K562 (cell line): Measurements from ENCODE around the gene ANKRD34A. TPM values are rescaled to one million over a fixed set of nuclear protein-coding genes. Genes with fewer than 3 reads are reported as not detected.

Experiments
- ATF3 ChIP-seq, 2 experiments: fragments of 450-650 bp in 1 of 2; sonication (generic) in 1 of 2; formaldehyde crosslinking in 1 of 2; IDR thresholded peaks in 1 of 2; conservative IDR thresholded peaks in 1 of 2; 2 replicates each; pipeline versions ENCODE4 v1.6.1 to v1.8.1; 2016 to 2023; ENCODE audit warnings: mild to moderate bottlenecking in 2 of 2, moderate library complexity in 2 of 2, inconsistent platforms in 1 of 2, missing genetic modification reagents in 1 of 2
- CBFA2T3 ChIP-seq: fragments of 450-650 bp; IDR thresholded peaks from 2 replicates; pipeline ENCODE4 v1.6.1; 2017
- DIDO1 ChIP-seq: fragments of 450-650 bp; IDR thresholded peaks from 2 replicates; pipeline ENCODE4 v1.6.1; 2016; ENCODE audit warnings: low read depth, missing biosample characterization, missing genetic modification characterization
- EP300 ChIP-seq: IDR thresholded peaks from 2 replicates; pipeline ENCODE4 v1.6.1; 2012; ENCODE audit warnings: low read length, improper control_type of control experiment
- FOXJ2 ChIP-seq: fragments of 200-800 bp; sonication (Bioruptor generic); IDR thresholded peaks from 2 replicates; pipeline ENCODE4 v1.6.1; 2016; ENCODE audit warnings: missing genetic modification characterization, missing compliant biosample characterization
- GABPB1 ChIP-seq: sonication (generic); formaldehyde crosslinking; IDR thresholded peaks from 2 replicates; pipeline ENCODE4 v1.8.0; 2022; ENCODE audit warnings: mild to moderate bottlenecking, missing genetic modification reagents
- KLF16 ChIP-seq: IDR thresholded peaks from 2 replicates; pipeline ENCODE4 v1.6.1; 2016; ENCODE audit warnings: antibody characterized with exemption
- OTX1 ChIP-seq: fragments of 450-650 bp; formaldehyde crosslinking; IDR thresholded peaks from 2 replicates; pipeline ENCODE4 v1.4.0; 2022; ENCODE audit warnings: mild to moderate bottlenecking
- PHF8 ChIP-seq: fragments of 200-600 bp; sonication (generic); IDR thresholded peaks from 2 replicates; pipeline ENCODE4 v1.6.1; 2012; ENCODE audit warnings: mixed run types, mild to moderate bottlenecking, inconsistent platforms, low read length, moderate library complexity, borderline replicate concordance
- PHTF2 ChIP-seq: fragments of 250-450 bp; sonication (Bioruptor Pico); IDR thresholded peaks from 2 replicates; pipeline ENCODE4 v1.5.0; 2021; ENCODE audit warnings: mild to moderate bottlenecking
- SMAD4 ChIP-seq: fragments of 250-450 bp; sonication (Bioruptor Pico); conservative IDR thresholded peaks from 2 replicates; pipeline ENCODE4 v1.8.0; 2021; ENCODE audit warnings: inconsistent platforms, mild to moderate bottlenecking, moderate library complexity
- SMARCA5 ChIP-seq: fragments of 450-650 bp; IDR thresholded peaks from 2 replicates; pipeline ENCODE4 v1.6.1; 2016
- SMARCE1 ChIP-seq: fragments of 450-650 bp; IDR thresholded peaks from 2 replicates; pipeline ENCODE4 v1.7.1; 2016; ENCODE audit warnings: mild to moderate bottlenecking
- SNRNP70 ChIP-seq: fragments of 200-400 bp; formaldehyde crosslinking; optimal IDR thresholded peaks from 2 replicates; pipeline ENCODE3; 2017; ENCODE audit warnings: low read depth, low read length
- TCFL5 ChIP-seq: fragments of 250-450 bp; sonication (Bioruptor Pico); conservative IDR thresholded peaks from 2 replicates; pipeline ENCODE4 v1.6.1; 2021; ENCODE audit warnings: mild to moderate bottlenecking, moderate library complexity, matching md5 sums
- TEAD4 ChIP-seq, 2 experiments: sonication (generic) in 1 of 2; formaldehyde crosslinking in 1 of 2; IDR thresholded peaks; 2 replicates each; pipeline versions ENCODE4 v1.6.1 to v1.8.0; 2012 to 2022; ENCODE audit warnings: borderline replicate concordance in 1 of 2, inconsistent platforms in 1 of 2, low read length in 1 of 2, mild to moderate bottlenecking in 1 of 2, missing genetic modification reagents in 1 of 2
- ZNF316 ChIP-seq: fragments of 450-650 bp; IDR thresholded peaks from 2 replicates; pipeline ENCODE4 v1.6.1; 2016
- ZNF778 ChIP-seq: fragments of 450-650 bp; formaldehyde crosslinking; IDR thresholded peaks from 2 replicates; pipeline ENCODE4 v1.4.0; 2020; ENCODE audit warnings: mild to moderate bottlenecking, moderate library complexity
- polyA plus RNA-seq, 8 experiments: library from polyadenylated mRNA; depleted of rRNA in 4 of 8; stranded (reverse) in 5 of 8; unstranded in 3 of 8; fragments of >200 nt; fragmentation: Nextera tagmentation in 2 of 8; fragmentation: Illumina TruSeq in 1 of 8; extraction: Ambion mirVana in 2 of 8; extraction: Trizol in 1 of 8; gene quantifications; 2 replicates each; pipeline versions ENCODE4 v1.2.1 to v1.2.3, GENCODE V29; 2011 to 2014; ENCODE audit warnings: inconsistent platforms in 1 of 8, missing spikeins in 1 of 8
- total RNA-seq, 7 experiments: library from RNA; depleted of rRNA in 6 of 7; stranded (reverse); fragments of >200 nt in 6 of 7; fragmentation: Illumina TruSeq in 2 of 7; extraction: Trizol in 2 of 7; gene quantifications; 2 replicates each; pipeline versions ENCODE4 v1.2.1 to v1.2.3, GENCODE V29; 2011 to 2021; ENCODE audit warnings: low replicate concordance in 1 of 7
- TF ChIP-seq, protein P1 (sequence below), 3 experiments: fragments of 200-800 bp in 1 of 3; fragments of 250-450 bp in 1 of 3; fragments of 450-650 bp in 1 of 3; sonication (Bioruptor Pico) in 1 of 3; sonication (Bioruptor generic) in 1 of 3; formaldehyde crosslinking in 1 of 3; IDR thresholded peaks; 2 replicates each; pipeline versions ENCODE4 v1.6.1 to v1.8.0; 2016 to 2022; ENCODE audit warnings: mild to moderate bottlenecking in 2 of 3, missing genetic modification characterization in 2 of 3, missing compliant biosample characterization in 1 of 3, moderate library complexity in 1 of 3

ANKRD34A gene
- total and polyA plus RNA-seq, 9 of the 15 experiments (the other 6 are each of a cell fraction or from before 2014, with no cell fraction given), result 0.06 to 1.6 (median 0.43) TPM

- TF ChIP-seq KLF16 (no peak), EP300 (0 out of 2 replicates have a peak, but pooled peaks have one; percentile 4), TCFL5 (no peak), SMAD4 (CRISPR knock-in tag) (no peak), CBFA2T3 (no peak), DIDO1 (no peak), ATF3 (IDR thresholded peaks at IDR 0.05) (no peak), ATF3 (CRISPR knock-in tag; conservative IDR thresholded peaks at IDR 0.05) (no peak), SMARCA5 (0 out of 2 replicates have a peak, but pooled peaks have one; percentile 33), SNRNP70 (no peak), ZNF316 (no peak), FOXJ2 (peak; percentile 27; the same call in 1 of the 2 replicates), ZNF778 (CRISPR knock-in tag) (no peak), OTX1 (0 out of 2 replicates have a peak, but pooled peaks have one; percentile 51), PHTF2 (CRISPR knock-in tag) (no peak), GABPB1 (CRISPR knock-in tag) (no peak), TEAD4 (IDR thresholded peaks at IDR 0.05; ENCODE audit: low read length) (no peak), TEAD4 (CRISPR knock-in tag; IDR thresholded peaks at IDR 0.05; ENCODE audit: borderline replicate concordance) (no peak), PHF8 (no peak), SMARCE1 (0 out of 2 replicates have a peak, but pooled peaks have one; percentile 18)
- TF ChIP-seq, protein P1, sequence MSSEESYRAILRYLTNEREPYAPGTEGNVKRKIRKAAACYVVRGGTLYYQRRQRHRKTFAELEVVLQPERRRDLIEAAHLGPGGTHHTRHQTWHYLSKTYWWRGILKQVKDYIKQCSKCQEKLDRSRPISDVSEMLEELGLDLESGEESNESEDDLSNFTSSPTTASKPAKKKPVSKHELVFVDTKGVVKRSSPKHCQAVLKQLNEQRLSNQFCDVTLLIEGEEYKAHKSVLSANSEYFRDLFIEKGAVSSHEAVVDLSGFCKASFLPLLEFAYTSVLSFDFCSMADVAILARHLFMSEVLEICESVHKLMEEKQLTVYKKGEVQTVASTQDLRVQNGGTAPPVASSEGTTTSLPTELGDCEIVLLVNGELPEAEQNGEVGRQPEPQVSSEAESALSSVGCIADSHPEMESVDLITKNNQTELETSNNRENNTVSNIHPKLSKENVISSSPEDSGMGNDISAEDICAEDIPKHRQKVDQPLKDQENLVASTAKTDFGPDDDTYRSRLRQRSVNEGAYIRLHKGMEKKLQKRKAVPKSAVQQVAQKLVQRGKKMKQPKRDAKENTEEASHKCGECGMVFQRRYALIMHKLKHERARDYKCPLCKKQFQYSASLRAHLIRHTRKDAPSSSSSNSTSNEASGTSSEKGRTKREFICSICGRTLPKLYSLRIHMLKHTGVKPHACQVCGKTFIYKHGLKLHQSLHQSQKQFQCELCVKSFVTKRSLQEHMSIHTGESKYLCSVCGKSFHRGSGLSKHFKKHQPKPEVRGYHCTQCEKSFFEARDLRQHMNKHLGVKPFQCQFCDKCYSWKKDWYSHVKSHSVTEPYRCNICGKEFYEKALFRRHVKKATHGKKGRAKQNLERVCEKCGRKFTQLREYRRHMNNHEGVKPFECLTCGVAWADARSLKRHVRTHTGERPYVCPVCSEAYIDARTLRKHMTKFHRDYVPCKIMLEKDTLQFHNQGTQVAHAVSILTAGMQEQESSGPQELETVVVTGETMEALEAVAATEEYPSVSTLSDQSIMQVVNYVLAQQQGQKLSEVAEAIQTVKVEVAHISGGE (CRISPR knock-in tag; IDR thresholded peaks at IDR 0.05), result peak in 1 of 3 experiments; percentile 28; a peak in 1 of 6 replicates
Measured at GRCh38 chr1:145956781-145957442, 7.5 kb downstream of the ANKRD34A start (continued).
